Measurements from ENCODE around the gene FREM1. TPM values are rescaled to one million over a fixed set of nuclear protein-coding genes. Genes with fewer than 3 reads are reported as not detected.

Gene FREM1
- total and polyA plus RNA-seq, 10 of the 15 experiments (the other 5 are each of a cell fraction or from before 2014, with no cell fraction given) = 0.01 to 0.16 (median 0.08) TPM; not detected in 7

- TF ChIP-seq JUND (IDR thresholded peaks at IDR 0.05; ENCODE audit: low read depth, low read length) (no peak), MEF2A (IDR thresholded peaks at IDR 0.05; ENCODE audit: insufficient read depth, low read depth, low read length) (no peak), PAX8 (IDR thresholded peaks at IDR 0.05) (no peak), STAT3 (IDR thresholded peaks at IDR 0.05; ENCODE audit: low read depth, low read length) (no peak)
Observed at GRCh38 chr9:14752271-14752670, 158.0 kb downstream of the FREM1 start (continued).

- Histone ChIP-seq H3K9ac (ENCODE audit: control insufficient read depth, insufficient read depth, low read length) (no peak overlapping the region), H3K4me2 (ENCODE audit: control insufficient read depth, insufficient read depth) (no peak overlapping the region), H2AFZ (ENCODE audit: control insufficient read depth, low read depth, low read length) (no peak overlapping the region), H4K20me1 (ENCODE audit: control insufficient read depth, insufficient read depth) (no peaks in the 10 kb centered on the region), H3K4me1 (ENCODE audit: control insufficient read depth, insufficient read depth, low read length) (no peaks in the 10 kb centered on the region), H3K4me3 (no peak overlapping the region), H3K79me2 (ENCODE audit: control insufficient read depth, insufficient read depth, low read length) (no peaks in the 10 kb centered on the region), H3K27ac (ENCODE audit: control insufficient read depth, insufficient read depth) (no peak overlapping the region), H3K27me3 (replicated peaks in 1 of 2; ENCODE audit: control insufficient read depth in 2 of 2, insufficient read depth in 2 of 2, low read length in 1 of 2) (no peaks in the 10 kb centered on the region; a peak in 3 of 4 replicates), H3K36me3 (ENCODE audit: control insufficient read depth in 2 of 2, insufficient read depth in 2 of 2, low read length in 1 of 2) (no peaks in the 10 kb centered on the region), H3K9me3 (replicated peaks; ENCODE audit: control insufficient read depth, insufficient read depth, low read length) (no peaks in the 10 kb centered on the region)
- in situ Hi-C loops (cut with MboI) = no loop called here
- no peak for DNase-seq (ENCODE audit: low read depth, low spot score)
- no peak for FAIRE-seq
- SMC1A ChIA-PET (ENCODE audit: uncharacterized antibody, unreplicated experiment) = interaction anchor here (0.9 to 2.2 kb wide), 6 partner anchors 15 to 379 kb away, joined by 3 to 6 read pairs (median 4); partner anchors contain the start of gene CER1
- POLR2A ChIA-PET = no interaction called here
- CTCF ChIA-PET = interaction anchor here (1.6 kb wide), 1 partner anchor 18 kb away, joined by 5 read pairs; no protein-coding TSS in a partner anchor
- intact Hi-C loops (cut with micrococcal nuclease; ENCODE audit: unreplicated experiment) = no loop called here
- ATAC-seq = no peak
- RAD21 ChIA-PET (ENCODE audit: unreplicated experiment) = interaction anchor here (0.8 to 2.0 kb wide), 2 partner anchors 18 to 20 kb away, joined by 3 to 5 read pairs; no protein-coding TSS in a partner anchor
- TF ChIP-seq MXI1 (IDR thresholded peaks at IDR 0.05; ENCODE audit: low read depth, low read length) (no peak), E2F8 (IDR thresholded peaks at IDR 0.05; ENCODE audit: low read depth, partially characterized antibody) (no peak), BHLHE40 (IDR thresholded peaks at IDR 0.05; ENCODE audit: borderline replicate concordance in 1 of 2, low read depth in 2 of 2, low read length in 1 of 2) (no peak), CBFB (IDR thresholded peaks at IDR 0.05; ENCODE audit: low read depth) (no peak), TAF1 (IDR thresholded peaks at IDR 0.05; ENCODE audit: borderline replicate concordance, low read depth, low read length) (no peak), NBN (IDR thresholded peaks at IDR 0.05) (no peak), SMAD5 (IDR thresholded peaks at IDR 0.05; ENCODE audit: low read depth) (no peak), HSF1 (IDR thresholded peaks at IDR 0.05; ENCODE audit: low read depth, low read length) (no peak), CHD2 (IDR thresholded peaks at IDR 0.05; ENCODE audit: borderline replicate concordance, low read depth, low read length) (no peak), YY1 (IDR thresholded peaks at IDR 0.05; ENCODE audit: low read depth, low read length) (no peak)
- TF ChIP-seq, protein P1, sequence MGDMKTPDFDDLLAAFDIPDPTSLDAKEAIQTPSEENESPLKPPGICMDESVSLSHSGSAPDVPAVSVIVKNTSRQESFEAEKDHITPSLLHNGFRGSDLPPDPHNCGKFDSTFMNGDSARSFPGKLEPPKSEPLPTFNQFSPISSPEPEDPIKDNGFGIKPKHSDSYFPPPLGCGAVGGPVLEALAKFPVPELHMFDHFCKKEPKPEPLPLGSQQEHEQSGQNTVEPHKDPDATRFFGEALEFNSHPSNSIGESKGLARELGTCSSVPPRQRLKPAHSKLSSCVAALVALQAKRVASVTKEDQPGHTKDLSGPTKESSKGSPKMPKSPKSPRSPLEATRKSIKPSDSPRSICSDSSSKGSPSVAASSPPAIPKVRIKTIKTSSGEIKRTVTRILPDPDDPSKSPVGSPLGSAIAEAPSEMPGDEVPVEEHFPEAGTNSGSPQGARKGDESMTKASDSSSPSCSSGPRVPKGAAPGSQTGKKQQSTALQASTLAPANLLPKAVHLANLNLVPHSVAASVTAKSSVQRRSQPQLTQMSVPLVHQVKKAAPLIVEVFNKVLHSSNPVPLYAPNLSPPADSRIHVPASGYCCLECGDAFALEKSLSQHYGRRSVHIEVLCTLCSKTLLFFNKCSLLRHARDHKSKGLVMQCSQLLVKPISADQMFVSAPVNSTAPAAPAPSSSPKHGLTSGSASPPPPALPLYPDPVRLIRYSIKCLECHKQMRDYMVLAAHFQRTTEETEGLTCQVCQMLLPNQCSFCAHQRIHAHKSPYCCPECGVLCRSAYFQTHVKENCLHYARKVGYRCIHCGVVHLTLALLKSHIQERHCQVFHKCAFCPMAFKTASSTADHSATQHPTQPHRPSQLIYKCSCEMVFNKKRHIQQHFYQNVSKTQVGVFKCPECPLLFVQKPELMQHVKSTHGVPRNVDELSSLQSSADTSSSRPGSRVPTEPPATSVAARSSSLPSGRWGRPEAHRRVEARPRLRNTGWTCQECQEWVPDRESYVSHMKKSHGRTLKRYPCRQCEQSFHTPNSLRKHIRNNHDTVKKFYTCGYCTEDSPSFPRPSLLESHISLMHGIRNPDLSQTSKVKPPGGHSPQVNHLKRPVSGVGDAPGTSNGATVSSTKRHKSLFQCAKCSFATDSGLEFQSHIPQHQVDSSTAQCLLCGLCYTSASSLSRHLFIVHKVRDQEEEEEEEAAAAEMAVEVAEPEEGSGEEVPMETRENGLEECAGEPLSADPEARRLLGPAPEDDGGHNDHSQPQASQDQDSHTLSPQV (IDR thresholded peaks at IDR 0.05) = no peak
- TF ChIP-seq, protein P2, sequence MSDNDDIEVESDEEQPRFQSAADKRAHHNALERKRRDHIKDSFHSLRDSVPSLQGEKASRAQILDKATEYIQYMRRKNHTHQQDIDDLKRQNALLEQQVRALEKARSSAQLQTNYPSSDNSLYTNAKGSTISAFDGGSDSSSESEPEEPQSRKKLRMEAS (IDR thresholded peaks at IDR 0.05; ENCODE audit: low read depth, low read length) = no peak
- BruUV-seq (replicated peaks) = no TSS peak
Observed at GRCh38 chr9:14750821-14751220, 159.4 kb downstream of the FREM1 start.
